ENCODE data around the gene ADAD1. TPM values are rescaled to one million over a fixed set of nuclear protein-coding genes. Genes with fewer than 3 reads are reported as not detected.
"Not testable (repeated sequence)": the region's sequence is repeated elsewhere in the genome, so short reads cannot be mapped to it uniquely, and the experiment has no call there.

The ADAD1 gene
- total RNA-seq: not detected
- long read RNA-seq, donor 1: 0 reads
- long read RNA-seq, donor 2: 0 reads

DNA sequence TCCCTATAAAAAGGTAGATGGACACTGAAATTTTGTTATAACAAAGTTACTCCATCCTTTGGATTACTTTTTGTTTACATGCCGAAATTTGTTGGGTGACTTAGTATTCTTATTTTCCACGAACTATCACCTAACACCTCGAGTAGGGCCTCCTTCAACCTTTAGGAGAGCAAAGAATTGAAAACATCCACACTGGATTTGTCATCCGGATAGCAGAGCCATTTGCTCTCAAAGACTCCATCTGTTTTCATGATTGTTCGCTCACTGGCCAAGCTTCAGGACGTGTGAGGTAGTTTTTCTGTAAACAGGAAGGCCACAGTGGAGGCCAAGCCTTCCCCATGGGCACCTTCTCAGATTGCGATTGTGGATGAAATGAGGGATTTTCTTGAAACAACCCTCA is at the start of gene ADAD1:
Gene ADAD1, plus strand, starts transcription at position 301 of the 400 bp plus-strand sequence. CDS start 1,059 bp downstream, outside the sequence.
- intact Hi-C loops (cut with DNase I): no loop called here
- peak; percentile 36 for DNase-seq (ENCODE audit: low spot score)

DNA sequence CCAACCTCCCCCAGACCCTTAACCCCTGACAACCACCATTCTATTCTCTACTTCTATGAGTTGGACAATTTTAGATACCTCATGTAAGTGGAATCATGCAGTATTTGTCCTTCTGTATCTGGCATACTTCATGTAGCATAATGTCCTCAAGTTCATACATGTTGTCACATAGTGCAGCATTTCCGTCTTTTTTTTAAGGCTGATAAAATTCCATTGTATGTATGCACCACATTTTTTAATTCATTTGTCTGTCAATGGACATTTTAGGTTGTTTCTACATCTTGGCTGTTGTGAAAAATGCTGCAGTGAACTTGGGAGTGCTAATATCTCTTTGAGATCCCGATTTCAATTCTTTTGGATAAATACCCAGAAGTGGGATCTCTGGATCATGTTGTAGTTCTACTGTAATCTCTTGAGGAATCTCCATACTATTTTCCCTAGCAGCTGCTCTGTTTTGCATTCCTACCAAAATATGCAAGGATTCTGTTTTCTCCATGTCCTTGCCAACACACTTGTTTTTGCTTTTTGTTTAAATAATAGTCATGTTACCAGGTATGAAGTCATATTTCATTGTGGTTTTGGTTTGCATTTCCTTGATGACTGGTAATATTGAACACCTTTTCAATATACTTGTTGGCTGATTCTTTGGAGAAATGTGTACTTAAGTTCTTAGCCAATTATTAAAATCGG is 48.8 kb upstream of the ADAD1 start:
- intact Hi-C loops (cut with DNase I): no loop called here
- no peak for DNase-seq (ENCODE audit: low spot score)

DNA sequence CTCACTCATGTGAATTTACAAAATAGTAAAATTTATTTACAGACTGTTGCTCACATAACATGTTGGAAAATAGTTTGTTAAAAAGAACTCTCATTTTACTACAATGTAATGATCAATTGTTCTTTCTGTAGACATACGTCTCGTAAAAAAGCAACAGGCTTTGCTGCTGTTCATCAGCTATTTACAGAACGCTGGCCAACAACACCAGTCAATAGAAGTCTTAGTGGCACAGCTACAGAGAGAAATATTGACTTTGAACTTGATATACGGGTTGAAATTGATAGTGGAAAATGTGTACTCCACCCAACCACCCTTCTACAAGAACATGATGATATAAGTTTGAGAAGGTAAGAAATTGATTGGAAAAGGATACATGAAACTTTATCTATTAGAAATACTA is 47.6 kb upstream of the ADAD1 start:
- intact Hi-C loops (cut with DNase I): no loop called here
- no peak for DNase-seq (ENCODE audit: low spot score)

DNA sequence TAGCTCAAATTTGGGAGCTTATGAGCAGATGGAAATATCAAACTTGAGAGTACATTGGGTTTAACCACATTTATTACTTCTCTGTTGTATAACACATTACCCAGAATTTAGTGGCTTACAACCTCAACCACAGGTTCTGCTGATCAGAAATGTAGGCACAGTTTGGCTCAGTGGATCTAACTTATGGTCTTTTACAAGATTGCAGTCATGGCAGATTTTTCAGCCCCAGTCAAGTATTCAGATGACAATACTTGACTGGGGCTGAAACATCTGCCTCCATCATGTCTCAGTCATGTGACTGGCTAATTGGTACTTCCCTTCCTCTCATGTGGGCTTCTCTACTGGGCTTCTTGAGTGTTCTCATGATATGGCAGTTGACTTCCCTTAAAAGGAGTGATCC is 44.0 kb upstream of the ADAD1 start:
- intact Hi-C loops (cut with DNase I): no loop called here
- DNase-seq (ENCODE audit: low spot score): no peak

DNA sequence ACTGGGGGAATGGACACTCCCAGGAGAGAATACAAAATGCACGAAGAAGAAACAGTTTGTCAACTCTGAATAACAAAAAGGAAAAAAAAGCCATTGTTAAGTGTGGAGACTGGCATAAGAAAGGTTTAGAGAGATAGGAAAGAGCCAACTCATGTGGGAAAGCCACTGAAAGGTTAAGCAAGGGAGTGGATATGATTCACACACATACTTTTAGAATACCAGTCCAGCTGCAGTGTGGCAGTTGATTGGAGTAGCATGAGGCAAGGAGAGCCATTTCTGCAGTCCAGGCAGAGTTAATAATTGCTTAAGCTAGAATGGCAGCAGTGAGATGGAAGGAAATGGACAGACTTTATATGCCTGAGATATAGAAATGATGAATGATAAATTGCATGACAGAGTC is 36.9 kb upstream of the ADAD1 start:
- intact Hi-C loops (cut with DNase I): no loop called here
- no peak for DNase-seq (ENCODE audit: low spot score)

DNA sequence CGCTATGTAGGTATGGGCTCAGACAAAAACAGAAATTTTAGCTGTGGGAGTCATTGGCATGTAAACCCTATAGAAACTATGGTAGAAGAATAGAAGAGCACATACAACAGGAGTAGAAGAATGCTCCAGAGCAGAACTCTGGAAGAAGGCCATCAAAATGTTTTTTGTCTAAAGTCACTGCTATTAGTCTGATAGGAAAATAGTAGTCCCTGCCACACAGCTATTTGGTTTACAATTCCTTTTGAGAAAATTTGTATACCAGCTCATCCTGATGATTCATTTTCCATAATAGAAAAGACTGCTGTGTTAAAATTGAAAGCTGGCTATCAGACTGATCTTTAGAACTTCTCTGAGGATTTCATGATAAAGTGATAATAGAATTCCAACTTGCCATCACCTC is 32.8 kb upstream of the ADAD1 start:
- DNase-seq (ENCODE audit: low spot score): no peak
- intact Hi-C loops (cut with DNase I): no loop called here

DNA sequence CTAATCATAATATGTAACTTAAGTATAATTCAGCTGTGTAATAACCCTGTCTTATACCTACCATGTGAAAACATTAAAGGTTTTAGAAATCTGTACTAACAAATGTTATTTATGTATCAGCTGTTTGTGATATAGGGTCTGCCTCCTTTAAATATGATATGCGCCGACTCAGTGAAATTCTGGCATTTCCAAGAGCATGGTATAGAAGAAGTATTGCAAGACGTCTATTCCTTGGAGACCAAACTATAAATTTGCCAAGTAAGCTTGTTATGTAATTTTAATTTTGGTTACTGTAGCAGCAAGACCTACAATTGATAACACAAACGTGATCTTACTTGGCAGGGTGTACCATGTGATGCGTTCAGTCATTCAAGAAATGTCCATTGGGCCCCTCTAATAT is 32.3 kb upstream of the ADAD1 start:
- DNase-seq (ENCODE audit: low spot score): no peak
- intact Hi-C loops (cut with DNase I): no loop called here

DNA sequence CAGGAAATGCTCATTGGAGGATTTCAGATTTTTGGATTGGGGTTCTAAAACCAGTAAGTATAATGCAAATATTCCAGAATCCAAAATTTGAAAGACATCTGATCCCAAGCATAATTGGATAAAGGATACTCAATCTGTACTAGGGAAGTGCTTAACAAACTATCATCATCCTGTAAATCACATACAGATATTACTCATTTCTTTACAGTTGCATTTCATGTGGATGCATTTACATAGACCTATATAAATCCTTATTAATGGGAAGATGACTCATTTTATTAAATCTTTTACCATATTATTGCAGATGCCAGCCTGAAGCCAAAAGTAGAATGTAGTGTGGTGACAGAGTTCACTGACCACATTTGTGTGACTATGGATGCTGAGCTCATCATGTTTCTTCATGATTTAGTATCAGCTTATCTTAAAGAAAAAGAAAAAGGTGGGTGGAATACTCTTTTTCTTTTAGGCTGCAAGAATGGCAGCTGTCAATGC is 22.4 kb upstream of the ADAD1 start:
- DNase-seq (ENCODE audit: low spot score): no peak
- intact Hi-C loops (cut with DNase I): no loop called here

DNA sequence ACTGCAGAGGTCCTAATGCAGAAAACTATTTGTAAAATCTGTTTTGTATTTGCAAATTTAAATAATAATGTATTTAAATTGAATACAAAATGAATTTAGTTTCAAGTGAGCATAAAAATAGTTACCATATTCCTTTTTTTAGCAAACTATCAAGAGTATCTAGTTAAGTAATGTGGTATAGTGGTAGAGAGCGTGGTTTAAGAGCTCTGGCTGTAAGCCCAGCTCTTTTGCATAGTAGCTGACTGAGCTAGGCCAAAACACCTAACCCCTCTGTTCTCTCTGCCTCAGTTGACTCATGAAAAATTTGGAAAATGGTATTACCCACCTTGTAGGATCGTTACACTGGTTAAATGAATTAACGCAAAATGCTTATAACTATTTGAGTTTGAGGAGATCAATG is 18.1 kb upstream of the ADAD1 start:
- no peak for DNase-seq (ENCODE audit: low spot score)
- intact Hi-C loops (cut with DNase I): no loop called here

DNA sequence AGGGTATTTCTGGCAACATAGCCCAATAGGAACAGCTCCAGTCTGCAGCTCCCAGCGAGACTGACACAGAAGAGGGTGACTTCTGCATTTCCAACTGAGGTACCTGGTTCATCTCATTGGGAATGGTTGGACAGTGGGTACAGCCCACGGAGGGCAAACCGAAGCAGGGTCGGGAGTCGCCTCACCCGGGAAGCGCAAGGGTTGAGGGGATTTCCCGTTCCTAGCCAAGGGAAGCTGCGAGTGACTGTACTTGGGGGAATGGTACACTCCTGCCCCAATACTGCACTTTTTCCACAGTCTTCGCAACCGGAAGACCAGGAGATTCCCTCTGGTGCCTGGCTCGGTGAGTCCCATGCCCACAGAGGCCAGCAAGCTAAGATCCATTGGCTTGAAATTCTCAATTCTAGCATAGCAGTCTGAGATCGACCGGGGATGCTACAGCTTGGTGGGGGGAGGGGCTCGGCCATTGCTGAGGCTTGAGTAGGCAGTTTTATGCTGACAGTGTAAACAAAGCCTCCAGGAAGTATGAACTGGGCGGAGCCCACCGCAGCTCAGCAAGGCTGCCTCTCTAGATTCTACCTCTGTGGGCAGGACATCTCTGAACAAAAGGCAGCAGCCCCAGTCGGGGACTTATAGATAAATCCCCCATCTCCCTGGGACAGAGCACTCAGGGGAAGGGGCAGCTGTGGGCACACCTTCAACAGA is 14.0 kb upstream of the ADAD1 start:
- intact Hi-C loops (cut with DNase I): no loop called here
- DNase-seq (ENCODE audit: low spot score): peak; percentile 59

DNA sequence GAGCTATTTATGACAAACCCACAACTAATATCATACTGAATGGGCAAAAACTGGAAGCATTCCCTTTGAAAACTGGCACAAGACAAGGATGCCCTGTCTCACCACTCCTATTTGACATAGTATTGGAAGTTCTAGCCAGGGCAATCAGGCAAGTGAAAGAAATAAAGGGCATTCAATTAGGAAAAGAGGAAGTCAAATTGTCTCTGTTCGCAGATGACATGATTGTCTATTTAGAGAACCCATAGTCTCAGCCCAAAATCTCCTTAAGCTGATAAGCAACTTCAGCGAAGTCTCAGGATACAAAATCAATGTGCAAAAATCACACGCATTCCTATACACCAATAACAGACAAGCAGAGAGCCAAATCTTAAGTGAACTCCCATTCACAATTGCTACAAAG is 10.0 kb upstream of the ADAD1 start:
- intact Hi-C loops (cut with DNase I): not testable (repeated sequence)

DNA sequence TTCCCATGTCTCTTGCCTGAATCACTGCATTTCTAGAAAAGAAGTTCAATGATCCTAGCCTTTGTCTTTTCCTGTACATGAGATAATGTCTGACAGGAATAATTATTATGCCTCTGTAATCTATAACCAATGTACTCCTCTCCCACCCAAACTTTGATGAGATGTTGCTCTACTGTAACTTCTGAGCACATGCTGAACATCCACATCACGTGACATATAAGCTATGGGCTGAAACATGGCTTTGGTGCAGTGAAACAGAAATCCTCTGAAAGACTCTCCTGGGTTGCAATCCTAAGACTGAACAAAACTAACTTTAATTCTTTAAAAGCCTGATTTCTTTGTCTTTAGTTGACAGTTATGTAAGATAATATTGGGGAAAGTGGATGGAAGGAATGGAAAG is 1.5 kb upstream of the ADAD1 start:
- intact Hi-C loops (cut with DNase I): no loop called here
- no peak for DNase-seq (ENCODE audit: low spot score)

More for the DNA sequence above, 10.0 kb upstream of the ADAD1 start:
- not testable (repeated sequence) for DNase-seq (ENCODE audit: low spot score)

DNA sequence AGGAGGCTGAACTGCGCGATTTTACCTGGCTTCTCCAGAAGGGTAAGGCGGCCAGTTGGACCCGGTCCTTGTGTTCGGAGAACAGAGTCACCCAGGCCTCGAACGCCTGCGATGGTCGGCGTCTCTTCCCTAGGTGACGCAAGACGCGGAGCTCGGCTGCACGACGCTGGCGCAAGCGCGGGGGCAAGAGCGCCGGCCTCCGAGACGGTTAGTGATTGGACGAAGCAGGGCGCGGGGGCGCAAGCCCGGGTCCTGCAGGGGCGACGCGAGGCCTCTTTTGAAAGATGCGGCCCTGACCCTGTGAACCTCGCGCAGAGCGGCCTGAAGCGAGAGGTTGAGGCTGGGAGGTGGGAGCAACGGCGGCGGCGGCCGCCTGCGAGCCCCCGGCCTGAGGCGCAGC is 428 bp downstream of the ADAD1 start:
- intact Hi-C loops (cut with DNase I): no loop called here
- DNase-seq (ENCODE audit: low spot score): peak; percentile 70

DNA sequence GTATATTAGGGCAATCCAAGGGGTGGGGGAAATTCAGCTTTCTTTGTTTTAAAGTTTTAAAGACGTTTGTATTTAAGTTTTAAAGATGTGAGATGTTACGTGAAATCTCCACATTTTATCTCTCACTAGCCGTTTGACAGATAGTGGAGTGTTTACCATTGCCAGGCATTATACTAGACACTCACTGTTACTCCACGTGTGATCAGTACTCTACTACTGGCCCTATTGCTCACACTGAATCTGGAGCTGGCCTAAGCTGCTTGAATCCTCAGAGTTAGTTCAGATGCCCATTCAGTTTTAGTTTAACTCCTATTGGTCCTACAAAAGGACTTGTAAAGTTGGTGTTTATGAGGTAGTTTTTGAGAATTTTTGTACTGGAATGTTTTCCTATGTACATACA is 4.5 kb downstream of the ADAD1 start:
- intact Hi-C loops (cut with DNase I): no loop called here
- no peak for DNase-seq (ENCODE audit: low spot score)

DNA sequence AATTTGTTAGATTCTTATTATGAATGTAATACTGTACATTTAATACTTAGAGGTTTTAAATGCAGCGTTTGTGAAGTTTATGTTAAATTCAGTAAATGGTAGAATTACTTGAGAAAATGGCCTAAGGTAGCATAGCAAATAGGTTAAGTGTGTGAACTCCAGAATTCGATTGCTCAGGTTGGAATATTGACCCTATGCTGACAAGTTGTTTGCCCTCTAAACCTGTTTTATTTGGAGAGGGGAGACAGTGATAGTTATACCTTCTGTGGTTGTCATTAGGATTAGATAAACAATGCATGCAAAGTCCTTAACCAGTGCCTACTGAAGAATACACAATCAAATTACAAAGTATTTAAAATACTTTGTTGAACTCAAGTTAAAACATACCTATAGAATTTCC is 5.4 kb downstream of the ADAD1 start:
- DNase-seq (ENCODE audit: low spot score): no peak
- intact Hi-C loops (cut with DNase I): no loop called here

DNA sequence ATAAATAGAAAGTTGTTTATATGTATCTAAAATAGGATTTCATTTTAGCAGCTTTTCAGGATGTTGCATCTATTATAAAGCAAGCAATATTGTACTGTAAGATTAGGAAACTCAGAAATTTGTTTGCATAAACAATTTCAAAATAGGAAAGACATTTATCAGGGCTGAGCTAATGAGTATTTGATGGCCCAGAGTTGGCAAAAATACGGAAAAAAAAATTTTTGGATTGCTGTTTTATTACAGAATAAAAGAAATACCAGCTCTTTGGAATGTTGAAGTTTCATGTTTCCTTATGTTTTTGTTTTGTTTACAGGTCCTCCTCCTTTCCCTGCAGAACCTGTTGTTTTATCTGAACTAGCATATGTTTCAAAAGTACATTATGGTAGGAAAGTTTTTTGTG is 14.5 kb downstream of the ADAD1 start:
- intact Hi-C loops (cut with DNase I): no loop called here
- no peak for DNase-seq (ENCODE audit: low spot score)

DNA sequence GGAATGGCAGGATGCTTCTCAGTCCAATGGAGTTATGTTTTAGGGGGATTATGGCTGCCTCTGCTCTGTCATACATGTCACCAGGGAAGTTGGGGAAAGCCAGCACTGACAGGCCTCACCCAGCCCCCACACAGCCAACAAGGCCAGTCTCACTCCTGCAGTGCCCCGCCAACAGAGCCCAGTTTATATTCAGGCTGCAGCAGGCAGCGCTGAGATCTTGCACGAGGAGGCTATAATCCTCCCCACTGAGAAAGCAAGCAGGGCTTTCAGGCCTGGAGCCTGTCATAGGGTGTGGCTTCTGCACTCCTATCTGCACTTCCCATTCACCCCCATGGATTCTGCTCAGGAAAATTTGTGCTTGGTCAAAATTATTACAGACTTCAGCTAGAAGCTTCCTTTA is 25.1 kb downstream of the ADAD1 start:
- intact Hi-C loops (cut with DNase I): no loop called here
- DNase-seq (ENCODE audit: low spot score): no peak

DNA sequence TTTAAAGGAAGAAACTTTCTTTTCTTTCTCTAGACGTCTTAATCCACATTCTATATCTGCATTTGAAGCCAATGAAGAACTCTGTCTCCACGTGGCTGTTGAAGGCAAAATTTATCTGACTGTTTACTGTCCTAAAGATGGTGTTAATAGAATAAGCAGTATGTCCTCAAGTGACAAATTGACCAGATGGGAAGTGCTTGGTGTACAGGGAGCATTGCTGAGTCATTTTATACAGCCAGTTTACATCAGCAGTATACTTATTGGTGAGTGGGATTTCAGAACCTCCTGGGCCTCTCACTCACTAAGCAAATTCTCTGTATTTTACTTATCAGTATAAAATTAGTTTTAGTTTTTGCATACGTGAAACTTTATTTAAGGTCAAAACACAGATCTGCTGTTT is 33.7 kb downstream of the ADAD1 start:
- intact Hi-C loops (cut with DNase I): no loop called here
- DNase-seq (ENCODE audit: low spot score): no peak

DNA sequence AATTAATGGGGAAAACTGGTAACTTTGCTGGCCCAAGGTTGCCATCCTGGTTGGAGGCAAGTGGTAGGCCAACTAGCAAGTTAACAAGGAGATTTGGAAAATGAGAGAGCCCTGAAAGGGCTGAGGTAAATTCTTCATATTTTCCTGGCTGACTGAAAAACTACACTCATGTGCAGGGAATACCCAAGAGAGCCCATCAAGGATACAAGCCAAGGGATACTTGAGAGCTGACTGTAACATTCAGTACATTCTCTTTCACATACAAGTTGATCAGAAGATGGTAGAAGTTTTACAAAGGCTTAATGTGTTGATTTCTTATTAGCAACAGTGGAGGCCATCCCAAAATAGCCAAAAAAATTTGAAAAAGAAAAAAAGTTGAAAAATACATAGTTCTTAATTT is 44.4 kb downstream of the ADAD1 start:
- DNase-seq (ENCODE audit: low spot score): no peak
- intact Hi-C loops (cut with DNase I): no loop called here

DNA sequence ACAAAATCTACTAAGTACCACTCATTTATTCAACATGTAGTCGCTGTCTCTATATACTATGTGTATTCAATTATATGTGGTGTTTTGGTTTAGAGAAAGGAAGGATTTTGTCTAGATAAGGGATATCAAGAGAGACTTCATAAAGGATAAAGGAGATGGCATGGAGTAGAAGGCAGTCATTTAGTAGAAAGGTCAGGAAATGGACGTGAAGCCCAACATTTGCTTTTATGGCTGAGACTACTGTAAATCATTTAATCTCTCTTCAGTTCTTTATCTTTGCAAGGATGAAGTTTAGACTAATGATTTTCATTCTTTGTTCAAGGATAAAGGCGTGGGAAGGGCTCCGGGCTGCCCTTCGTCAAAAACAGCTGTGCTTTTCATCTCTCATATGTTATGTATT is 52.5 kb downstream of the ADAD1 start:
- intact Hi-C loops (cut with DNase I): no loop called here
- DNase-seq (ENCODE audit: low spot score): no peak

DNA sequence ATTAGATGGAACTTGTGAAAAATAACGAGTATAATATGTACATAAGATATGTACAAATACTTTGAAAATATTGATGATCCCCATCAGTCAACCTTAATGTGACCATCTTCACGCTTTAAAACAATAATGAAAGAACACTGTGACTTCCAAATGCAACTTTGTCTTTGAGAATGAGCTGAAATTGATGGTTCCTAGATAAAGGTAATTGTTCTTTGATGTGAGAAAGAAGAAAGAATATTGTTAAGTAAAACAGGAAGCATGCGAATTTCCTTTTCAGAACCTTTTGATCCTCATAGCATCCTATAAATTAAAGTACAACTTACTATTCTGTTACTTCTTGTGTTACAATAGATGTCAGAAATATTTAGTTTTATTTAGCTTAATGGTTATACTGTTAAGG is 55.5 kb downstream of the ADAD1 start:
- intact Hi-C loops (cut with DNase I): no loop called here
- DNase-seq (ENCODE audit: low spot score): no peak

Measured in posterior vena cava (tissue), 2 donors.